Stimulated activated naive CD4-positive, alpha-beta T cell (primary cell): ENCODE data around the gene LYPD8.
A peak's percentile ranks its signal among the peaks of the same experiment; 100 is the strongest.

Experiments
- DNase-seq, 6 experiments: peaks; one replicate each; lab custom pipeline; 2025; lab: John Stamatoyannopoulos, UW

The LYPD8 gene

GRCh38 chr1:248757784-248758195 is 2.2 kb upstream of the LYPD8 start:
- DNase-seq: no peak

GRCh38 chr1:248756636-248757035 is 1.1 kb upstream of the LYPD8 start:
- no peak for DNase-seq

GRCh38 chr1:248756151-248756550 is 592 bp upstream of the LYPD8 start:
- no peak for DNase-seq

GRCh38 chr1:248753708-248754280 is 1.8 kb downstream of the LYPD8 start:
- DNase-seq: no peak

- peak in 1 of 6 experiments; percentile 1 for DNase-seq
Observed at GRCh38 chr1:248753029-248753594, 2.4 kb downstream of the LYPD8 start.

- DNase-seq: no peak
Observed at GRCh38 chr1:248752161-248753028, 3.2 kb downstream of the LYPD8 start.

GRCh38 chr1:248751635-248752034 is 3.9 kb downstream of the LYPD8 start:
- DNase-seq: no peak

- no peak for DNase-seq
Observed at GRCh38 chr1:248751142-248751541, 4.4 kb downstream of the LYPD8 start.

GRCh38 chr1:248750496-248750895 is 5.1 kb downstream of the LYPD8 start:
- DNase-seq: no peak

- DNase-seq: no peak
Observed at GRCh38 chr1:248748211-248748610, 7.3 kb downstream of the LYPD8 start.

- DNase-seq: no peak
Observed at GRCh38 chr1:248740876-248741275, 14.7 kb downstream of the LYPD8 start.

GRCh38 chr1:248739572-248740205 is 15.9 kb downstream of the LYPD8 start:
- no peak for DNase-seq

GRCh38 chr1:248737457-248737856 is 18.1 kb downstream of the LYPD8 start:
- no peak for DNase-seq

GRCh38 chr1:248736977-248737376 is 18.6 kb downstream of the LYPD8 start:
- no peak for DNase-seq

- DNase-seq: no peak
Observed at GRCh38 chr1:248733566-248733965, 22.0 kb downstream of the LYPD8 start.

- DNase-seq: no peak
Observed at GRCh38 chr1:248730507-248731335, 24.8 kb downstream of the LYPD8 start.

GRCh38 chr1:248714248-248714647 is 41.3 kb downstream of the LYPD8 start:
- DNase-seq: no peak

GRCh38 chr1:248710305-248710900 is 45.2 kb downstream of the LYPD8 start:
- no peak for DNase-seq

GRCh38 chr1:248704606-248705005 is 51.0 kb downstream of the LYPD8 start:
- peak in 1 of 6 experiments; percentile 1 for DNase-seq

GRCh38 chr1:248703674-248704073 is 51.9 kb downstream of the LYPD8 start:
- DNase-seq: no peak

GRCh38 chr1:248702714-248703113 is 52.8 kb downstream of the LYPD8 start, which contains the start of gene OR14I1:
TSS of gene OR14I1 (minus strand) at chr1:248702766.
- DNase-seq: no peak
